Measurements from ENCODE around the gene C5AR2. TPM values are rescaled to one million over a fixed set of nuclear protein-coding genes. Genes with fewer than 3 reads are reported as not detected.

C5AR2 gene
- total RNA-seq, 1 experiment from 2014 or later: 0.22 TPM

DNA sequence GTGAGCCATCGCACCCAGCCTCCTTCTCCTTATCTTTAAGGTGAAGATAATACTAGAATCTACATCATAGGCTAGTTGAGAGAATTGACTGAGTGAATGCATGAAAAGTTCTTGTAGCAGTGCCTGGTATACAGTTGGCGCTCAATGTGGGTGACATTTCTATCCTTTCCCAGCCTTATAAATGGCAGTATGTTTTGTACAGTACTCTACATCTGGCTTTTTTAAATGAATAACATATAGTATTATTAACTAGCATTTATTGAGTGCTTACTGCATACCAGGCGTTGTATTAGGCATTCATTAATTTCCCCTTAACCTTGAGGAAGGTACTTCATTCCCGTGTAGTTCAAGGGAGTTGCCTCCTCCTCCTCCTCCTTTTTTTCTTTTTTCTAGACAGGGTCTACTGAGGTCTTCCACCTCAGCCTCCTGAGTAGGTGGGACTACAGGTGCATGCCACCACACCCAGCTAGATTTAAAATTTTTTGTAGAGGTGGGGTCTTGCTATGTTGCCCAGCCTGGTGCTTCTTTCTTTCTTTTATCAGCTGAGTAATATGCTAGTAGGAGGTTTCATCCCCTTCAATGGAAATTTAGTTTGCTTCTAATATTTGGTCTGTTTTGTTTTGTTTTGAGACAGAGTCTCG, 19.5 kb upstream of the C5AR2 start (continued):
- TF ChIP-seq NR3C1 (CRISPR knock-in tag; conservative IDR thresholded peaks at IDR 0.05; ENCODE audit: low read depth): no peak

DNA sequence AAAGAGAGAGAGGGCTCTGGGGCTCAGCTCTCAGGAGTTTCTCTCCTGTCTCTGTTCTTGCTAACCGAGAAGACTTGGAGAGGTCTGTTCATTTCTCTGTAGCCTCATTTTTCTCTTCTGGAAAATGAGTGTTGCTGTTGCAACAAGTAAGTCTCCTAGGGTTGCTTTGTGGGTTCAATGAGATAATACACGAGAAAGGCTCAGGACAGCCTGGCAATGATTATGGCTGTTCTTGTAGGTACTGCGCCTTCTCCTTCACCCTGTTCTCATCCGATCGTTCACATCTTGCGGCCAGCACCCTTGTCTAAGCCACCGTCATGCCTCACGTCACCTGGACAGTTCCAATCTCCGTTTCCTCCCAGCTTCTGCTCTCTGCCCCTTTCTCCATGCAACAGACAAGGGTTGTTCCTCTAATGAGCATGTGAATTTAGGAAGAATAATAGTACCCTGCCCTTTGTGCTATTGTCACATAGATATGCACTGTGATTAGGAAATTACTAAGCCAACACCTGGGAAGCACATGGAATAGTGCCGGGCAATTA, 18.1 kb upstream of the C5AR2 start:
- H3K27ac Mint-ChIP-seq: no peak overlapping the region
- TF ChIP-seq FOXK1 (CRISPR knock-in tag; IDR thresholded peaks at IDR 0.05) (no peak), EMX1 (CRISPR knock-in tag; IDR thresholded peaks at IDR 0.05) (no peak), CBFB (CRISPR knock-in tag; IDR thresholded peaks at IDR 0.05; ENCODE audit: low read depth) (no peak), HMGA2 (CRISPR knock-in tag; IDR thresholded peaks at IDR 0.05) (no peak), JAZF1 (CRISPR knock-in tag; IDR thresholded peaks at IDR 0.05) (no peak)
- TF ChIP-seq, protein P1, sequence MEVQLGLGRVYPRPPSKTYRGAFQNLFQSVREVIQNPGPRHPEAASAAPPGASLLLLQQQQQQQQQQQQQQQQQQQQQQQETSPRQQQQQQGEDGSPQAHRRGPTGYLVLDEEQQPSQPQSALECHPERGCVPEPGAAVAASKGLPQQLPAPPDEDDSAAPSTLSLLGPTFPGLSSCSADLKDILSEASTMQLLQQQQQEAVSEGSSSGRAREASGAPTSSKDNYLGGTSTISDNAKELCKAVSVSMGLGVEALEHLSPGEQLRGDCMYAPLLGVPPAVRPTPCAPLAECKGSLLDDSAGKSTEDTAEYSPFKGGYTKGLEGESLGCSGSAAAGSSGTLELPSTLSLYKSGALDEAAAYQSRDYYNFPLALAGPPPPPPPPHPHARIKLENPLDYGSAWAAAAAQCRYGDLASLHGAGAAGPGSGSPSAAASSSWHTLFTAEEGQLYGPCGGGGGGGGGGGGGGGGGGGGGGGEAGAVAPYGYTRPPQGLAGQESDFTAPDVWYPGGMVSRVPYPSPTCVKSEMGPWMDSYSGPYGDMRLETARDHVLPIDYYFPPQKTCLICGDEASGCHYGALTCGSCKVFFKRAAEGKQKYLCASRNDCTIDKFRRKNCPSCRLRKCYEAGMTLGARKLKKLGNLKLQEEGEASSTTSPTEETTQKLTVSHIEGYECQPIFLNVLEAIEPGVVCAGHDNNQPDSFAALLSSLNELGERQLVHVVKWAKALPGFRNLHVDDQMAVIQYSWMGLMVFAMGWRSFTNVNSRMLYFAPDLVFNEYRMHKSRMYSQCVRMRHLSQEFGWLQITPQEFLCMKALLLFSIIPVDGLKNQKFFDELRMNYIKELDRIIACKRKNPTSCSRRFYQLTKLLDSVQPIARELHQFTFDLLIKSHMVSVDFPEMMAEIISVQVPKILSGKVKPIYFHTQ (CRISPR knock-in tag; IDR thresholded peaks at IDR 0.05): no peak
- TF ChIP-seq, protein P2, sequence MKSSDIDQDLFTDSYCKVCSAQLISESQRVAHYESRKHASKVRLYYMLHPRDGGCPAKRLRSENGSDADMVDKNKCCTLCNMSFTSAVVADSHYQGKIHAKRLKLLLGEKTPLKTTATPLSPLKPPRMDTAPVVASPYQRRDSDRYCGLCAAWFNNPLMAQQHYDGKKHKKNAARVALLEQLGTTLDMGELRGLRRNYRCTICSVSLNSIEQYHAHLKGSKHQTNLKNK (CRISPR knock-in tag; IDR thresholded peaks at IDR 0.05): no peak
- TF ChIP-seq, protein P3, sequence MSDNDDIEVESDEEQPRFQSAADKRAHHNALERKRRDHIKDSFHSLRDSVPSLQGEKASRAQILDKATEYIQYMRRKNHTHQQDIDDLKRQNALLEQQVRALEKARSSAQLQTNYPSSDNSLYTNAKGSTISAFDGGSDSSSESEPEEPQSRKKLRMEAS (CRISPR knock-in tag; IDR thresholded peaks at IDR 0.05): no peak
- TF ChIP-seq, protein P4, sequence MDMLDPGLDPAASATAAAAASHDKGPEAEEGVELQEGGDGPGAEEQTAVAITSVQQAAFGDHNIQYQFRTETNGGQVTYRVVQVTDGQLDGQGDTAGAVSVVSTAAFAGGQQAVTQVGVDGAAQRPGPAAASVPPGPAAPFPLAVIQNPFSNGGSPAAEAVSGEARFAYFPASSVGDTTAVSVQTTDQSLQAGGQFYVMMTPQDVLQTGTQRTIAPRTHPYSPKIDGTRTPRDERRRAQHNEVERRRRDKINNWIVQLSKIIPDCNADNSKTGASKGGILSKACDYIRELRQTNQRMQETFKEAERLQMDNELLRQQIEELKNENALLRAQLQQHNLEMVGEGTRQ (CRISPR knock-in tag; IDR thresholded peaks at IDR 0.05): no peak
- ATAC-seq (no peak), DNase-seq (ENCODE audit: low spot score) (no peak)
- H3K27me3 Mint-ChIP-seq (ENCODE audit: low read depth): peaks cover 11% of the 10 kb centered on the region; the same call in 1 of the 2 replicates
- H3K36me3 Mint-ChIP-seq: no peaks in the 10 kb centered on the region
- H3K4me3 Mint-ChIP-seq: no peak overlapping the region
- POLR2A ChIA-PET: no interaction called here
- CTCF ChIA-PET: interaction anchor here (1.8 kb wide), 1 partner anchor 35 kb away, joined by 4 read pairs; the partner anchor contains the start of gene DHX34
- H3K4me1 Mint-ChIP-seq: peaks cover 5% of the 10 kb centered on the region; the same call in 1 of the 2 replicates
- H3K9me3 Mint-ChIP-seq: peaks cover 8% of the 10 kb centered on the region; the same call in 1 of the 2 replicates

DNA sequence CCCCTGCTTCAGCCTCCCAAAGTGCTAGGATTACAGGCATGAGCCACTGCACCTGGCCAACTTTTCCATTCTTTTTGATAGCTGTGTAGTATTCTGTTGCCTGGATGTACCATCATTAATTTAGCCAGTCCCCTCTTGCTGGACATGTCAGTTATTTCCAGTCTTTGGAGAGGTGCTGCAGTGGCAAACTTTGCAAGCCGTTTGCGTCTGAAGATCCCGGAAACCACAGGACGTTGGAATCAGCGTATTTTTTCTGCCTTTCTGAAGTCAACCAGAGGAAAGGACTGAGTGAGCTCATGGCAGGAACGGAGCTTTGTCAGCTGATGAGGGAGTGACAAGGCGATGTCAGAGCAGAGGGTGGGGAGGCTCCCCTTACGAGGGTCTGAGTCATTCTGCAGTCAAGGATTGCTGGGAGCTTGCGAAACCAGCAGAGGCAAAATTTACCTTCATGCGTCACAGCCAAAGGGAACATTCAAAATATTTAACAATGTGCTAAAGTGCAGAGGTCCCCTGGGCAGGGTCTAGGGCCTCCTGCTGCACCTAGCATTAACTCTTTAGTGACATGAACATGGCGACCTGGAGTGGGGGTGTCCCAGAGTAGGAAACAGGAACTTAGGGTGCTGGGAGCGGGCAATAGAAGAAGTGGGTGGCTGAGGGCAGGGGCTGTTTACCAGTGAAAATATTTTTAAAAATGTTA, 16.7 kb upstream of the C5AR2 start:
- POLR2A ChIA-PET: no interaction called here

DNA sequence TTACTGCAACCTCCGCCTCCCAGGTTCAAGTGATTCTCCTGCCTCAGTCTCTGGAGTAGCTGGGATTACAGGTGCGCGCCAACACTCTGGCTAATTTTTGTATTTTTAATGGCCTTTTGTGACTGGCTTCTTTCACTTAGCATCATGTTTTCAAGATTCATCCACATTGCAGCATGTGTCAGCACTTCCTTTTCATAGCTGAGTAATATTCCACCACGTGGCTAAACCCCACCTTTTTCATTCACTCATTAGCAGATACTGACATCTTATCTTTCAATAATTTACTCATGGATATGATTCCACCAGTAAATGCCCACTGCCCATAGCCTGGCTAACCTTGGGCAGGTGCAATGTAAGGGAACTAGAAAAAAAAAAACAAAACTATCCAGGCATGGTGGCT, 15.5 kb upstream of the C5AR2 start:
- Mint-ChIP-seq H3K27me3 (ENCODE audit: low read depth) (peaks cover 6% of the 10 kb centered on the region; the same call in 1 of the 2 replicates), H3K27ac (no peak overlapping the region), H3K4me3 (no peak overlapping the region), H3K9me3 (peaks cover 8% of the 10 kb centered on the region), H3K4me1 (peaks cover 5% of the 10 kb centered on the region; the same call in 1 of the 2 replicates), H3K36me3 (no peaks in the 10 kb centered on the region)
- ChIA-PET CTCF (interaction anchor here (2.8 to 3.1 kb wide), 2 partner anchors 32 to 75 kb away, joined by 9 to 22 read pairs; partner anchors contain the start of gene DHX34), POLR2A (no interaction called here)
- no peak for DNase-seq (ENCODE audit: low spot score)
- ATAC-seq: no peak
- TF ChIP-seq, protein P5, sequence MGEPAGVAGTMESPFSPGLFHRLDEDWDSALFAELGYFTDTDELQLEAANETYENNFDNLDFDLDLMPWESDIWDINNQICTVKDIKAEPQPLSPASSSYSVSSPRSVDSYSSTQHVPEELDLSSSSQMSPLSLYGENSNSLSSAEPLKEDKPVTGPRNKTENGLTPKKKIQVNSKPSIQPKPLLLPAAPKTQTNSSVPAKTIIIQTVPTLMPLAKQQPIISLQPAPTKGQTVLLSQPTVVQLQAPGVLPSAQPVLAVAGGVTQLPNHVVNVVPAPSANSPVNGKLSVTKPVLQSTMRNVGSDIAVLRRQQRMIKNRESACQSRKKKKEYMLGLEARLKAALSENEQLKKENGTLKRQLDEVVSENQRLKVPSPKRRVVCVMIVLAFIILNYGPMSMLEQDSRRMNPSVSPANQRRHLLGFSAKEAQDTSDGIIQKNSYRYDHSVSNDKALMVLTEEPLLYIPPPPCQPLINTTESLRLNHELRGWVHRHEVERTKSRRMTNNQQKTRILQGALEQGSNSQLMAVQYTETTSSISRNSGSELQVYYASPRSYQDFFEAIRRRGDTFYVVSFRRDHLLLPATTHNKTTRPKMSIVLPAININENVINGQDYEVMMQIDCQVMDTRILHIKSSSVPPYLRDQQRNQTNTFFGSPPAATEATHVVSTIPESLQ (CRISPR knock-in tag; IDR thresholded peaks at IDR 0.05): no peak
- TF ChIP-seq CBFB (CRISPR knock-in tag; IDR thresholded peaks at IDR 0.05; ENCODE audit: low read depth) (no peak), ZNF219 (CRISPR knock-in tag; IDR thresholded peaks at IDR 0.05; ENCODE audit: borderline replicate concordance) (no peak), ETV6 (CRISPR knock-in tag; IDR thresholded peaks at IDR 0.05) (no peak), ATF1 (CRISPR knock-in tag; IDR thresholded peaks at IDR 0.05) (no peak), ZNF423 (CRISPR knock-in tag; IDR thresholded peaks at IDR 0.05) (no peak)
- TF ChIP-seq, protein P4 (CRISPR knock-in tag; IDR thresholded peaks at IDR 0.05): no peak
- TF ChIP-seq, protein P6, sequence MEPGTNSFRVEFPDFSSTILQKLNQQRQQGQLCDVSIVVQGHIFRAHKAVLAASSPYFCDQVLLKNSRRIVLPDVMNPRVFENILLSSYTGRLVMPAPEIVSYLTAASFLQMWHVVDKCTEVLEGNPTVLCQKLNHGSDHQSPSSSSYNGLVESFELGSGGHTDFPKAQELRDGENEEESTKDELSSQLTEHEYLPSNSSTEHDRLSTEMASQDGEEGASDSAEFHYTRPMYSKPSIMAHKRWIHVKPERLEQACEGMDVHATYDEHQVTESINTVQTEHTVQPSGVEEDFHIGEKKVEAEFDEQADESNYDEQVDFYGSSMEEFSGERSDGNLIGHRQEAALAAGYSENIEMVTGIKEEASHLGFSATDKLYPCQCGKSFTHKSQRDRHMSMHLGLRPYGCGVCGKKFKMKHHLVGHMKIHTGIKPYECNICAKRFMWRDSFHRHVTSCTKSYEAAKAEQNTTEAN (CRISPR knock-in tag; IDR thresholded peaks at IDR 0.05): no peak

More for the DNA sequence above, 16.7 kb upstream of the C5AR2 start:
- no peak for DNase-seq (ENCODE audit: low spot score)
- CTCF ChIA-PET: interaction anchor here (2.8 to 3.1 kb wide), 2 partner anchors 33 to 76 kb away, joined by 9 to 22 read pairs; partner anchors contain the start of gene DHX34
- Mint-ChIP-seq H3K4me3 (no peak overlapping the region), H3K27me3 (ENCODE audit: low read depth) (peaks cover 11% of the 10 kb centered on the region; the same call in 1 of the 2 replicates), H3K9me3 (peaks cover 8% of the 10 kb centered on the region; the same call in 1 of the 2 replicates), H3K36me3 (no peaks in the 10 kb centered on the region), H3K4me1 (peaks cover 5% of the 10 kb centered on the region; the same call in 1 of the 2 replicates), H3K27ac (peak overlapping the region; percentile 15)
- TF ChIP-seq GABPB1 (CRISPR knock-in tag; IDR thresholded peaks at IDR 0.05) (peak; percentile 90), KAT7 (CRISPR knock-in tag; IDR thresholded peaks at IDR 0.05; ENCODE audit: borderline replicate concordance) (no peak)
- TF ChIP-seq, protein P7, sequence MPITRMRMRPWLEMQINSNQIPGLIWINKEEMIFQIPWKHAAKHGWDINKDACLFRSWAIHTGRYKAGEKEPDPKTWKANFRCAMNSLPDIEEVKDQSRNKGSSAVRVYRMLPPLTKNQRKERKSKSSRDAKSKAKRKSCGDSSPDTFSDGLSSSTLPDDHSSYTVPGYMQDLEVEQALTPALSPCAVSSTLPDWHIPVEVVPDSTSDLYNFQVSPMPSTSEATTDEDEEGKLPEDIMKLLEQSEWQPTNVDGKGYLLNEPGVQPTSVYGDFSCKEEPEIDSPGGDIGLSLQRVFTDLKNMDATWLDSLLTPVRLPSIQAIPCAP (CRISPR knock-in tag; IDR thresholded peaks at IDR 0.05): no peak
- no peak for ATAC-seq

All from WTC11 (cell line).